HCT116 (cell line): ENCODE data around the gene ZBTB7C. TPM values are rescaled to one million over a fixed set of nuclear protein-coding genes. Genes with fewer than 3 reads are reported as not detected.

Source experiments
- ATAC-seq: fragments of 200-7000 bp; cut with Tn5 transposase; 2 replicates; pipeline ENCODE4 v1.9.1; 2020; ENCODE audit warnings: mild to moderate bottlenecking, moderate library complexity
- BruUV-seq: library from RNA; stranded (reverse); fragments of 400-500 nt; replicated peaks from 2 replicates; lab custom pipeline; 2021; lab: Mats Ljungman, UMichigan
- CTCF ChIA-PET: fragments of 300-600 bp; sonication (Branson Sonifier 250); formaldehyde crosslinking; loops from one replicate; lab custom pipeline; 2021; ENCODE audit warnings: antibody characterized with exemption; lab: Charles Lee
- POLR2A ChIA-PET: fragments of 300-600, 350-600 bp; sonication (Branson Sonifier 250); formaldehyde crosslinking; loops from one replicate; lab custom pipeline; 2021; ENCODE audit warnings: antibody characterized with exemption; lab: Charles Lee
- RAD21 ChIA-PET, 2 experiments: fragments of 300-600 bp; sonication (Branson Sonifier 250); formaldehyde crosslinking; loops; one replicate each; lab custom pipeline; 2023; ENCODE audit warnings: low total read pairs in 2 of 2; ENCODE audit not compliant: uncharacterized antibody in 2 of 2, unreplicated experiment in 2 of 2, low non-redundant PET in 1 of 2; lab: Charles Lee
- DNase-seq: peaks from one replicate; pipeline ENCODE4 v3.0.0-alpha.2; 2010; ENCODE audit warnings: low read depth, low spot score
- H2AFZ ChIP-seq: fragments of 200-600 bp; shearing (Covaris generic), sonication (generic); 2 replicates; pipeline ENCODE4 v1.6.1; 2017; ENCODE audit warnings: low read depth, mixed run types, mixed read lengths, antibody characterized with exemption, low read length; ENCODE audit not compliant: poor library complexity, severe bottlenecking
- H3K27ac ChIP-seq: 2 replicates; pipeline ENCODE4 v1.5.1; 2012; ENCODE audit warnings: low read depth, low read length
- H3K27me3 ChIP-seq: fragments of 200-600 bp; sonication (generic); 2 replicates; pipeline ENCODE4 v1.6.1; 2016; ENCODE audit warnings: mixed run types, low read length, mixed read lengths; ENCODE audit not compliant: insufficient read depth
- H3K36me3 ChIP-seq, 2 experiments: fragments of 200-500 bp in 1 of 2; fragments of 200-600 bp in 1 of 2; sonication (Bioruptor generic) in 1 of 2; sonication (generic) in 1 of 2; 2 replicates each; pipeline versions ENCODE4 v1.5.1 to v1.6.1; 2014 to 2016; ENCODE audit warnings: low read length in 2 of 2, inconsistent platforms in 1 of 2, mixed read lengths in 1 of 2, mixed run types in 1 of 2; ENCODE audit not compliant: insufficient read depth in 2 of 2, control insufficient read depth in 1 of 2
- H3K4me1 ChIP-seq, 2 experiments: fragments of 200-600 bp in 1 of 2; sonication (generic) in 1 of 2; 2 replicates each; pipeline versions ENCODE4 v1.5.1 to v1.6.1; 2012 to 2017; ENCODE audit warnings: low read length in 2 of 2, inconsistent platforms in 1 of 2, mild to moderate bottlenecking in 1 of 2, mixed read lengths in 1 of 2, mixed run types in 1 of 2, moderate library complexity in 1 of 2; ENCODE audit not compliant: insufficient read depth in 2 of 2, control insufficient read depth in 1 of 2
- H3K4me2 ChIP-seq: fragments of 200-600 bp; sonication (generic); 2 replicates; pipeline ENCODE4 v1.6.1; 2017; ENCODE audit warnings: mixed run types, low read length, mixed read lengths
- H3K4me3 ChIP-seq, 2 experiments: fragments of 200-600 bp in 1 of 2; sonication (generic) in 1 of 2; replicated peaks in 1 of 2; 2 replicates each; pipeline ENCODE4 v1.5.1; 2011 to 2016; ENCODE audit warnings: low read length in 2 of 2, control low read depth in 1 of 2, low read depth in 1 of 2, mild to moderate bottlenecking in 1 of 2, mixed read lengths in 1 of 2, mixed run types in 1 of 2
- H3K79me2 ChIP-seq: fragments of 200-600 bp; sonication (generic); 2 replicates; pipeline ENCODE4 v1.6.1; 2017; ENCODE audit warnings: mild to moderate bottlenecking, mixed run types, low read length, moderate library complexity, mixed read lengths; ENCODE audit not compliant: insufficient read depth
- H3K9ac ChIP-seq: fragments of 200-600 bp; sonication (generic); 2 replicates; pipeline ENCODE4 v1.6.1; 2016; ENCODE audit warnings: low read length, mixed read lengths
- H3K9me2 ChIP-seq: fragments of 200-600 bp; sonication (generic), shearing (Covaris generic); 2 replicates; pipeline ENCODE4 v1.6.1; 2017; ENCODE audit warnings: mixed run types, mild to moderate bottlenecking, moderate library complexity; ENCODE audit not compliant: insufficient read depth
- H3K9me3 ChIP-seq, 2 experiments: fragments of 200-500 bp in 1 of 2; fragments of 200-600 bp in 1 of 2; sonication (Bioruptor generic) in 1 of 2; sonication (generic) in 1 of 2; 2 replicates each; pipeline ENCODE4 v1.6.1; 2014 to 2017; ENCODE audit warnings: low read length in 2 of 2, mixed read lengths in 2 of 2, inconsistent platforms in 1 of 2, low read depth in 1 of 2, mild to moderate bottlenecking in 1 of 2, mixed run types in 1 of 2, moderate library complexity in 1 of 2; ENCODE audit not compliant: control insufficient read depth in 1 of 2, insufficient read depth in 1 of 2
- H4K20me1 ChIP-seq: fragments of 200-600 bp; sonication (generic), shearing (Covaris generic); 2 replicates; pipeline ENCODE4 v1.6.1; 2017; ENCODE audit warnings: mixed run types, mild to moderate bottlenecking, moderate library complexity; ENCODE audit not compliant: insufficient read depth
- CBX3 ChIP-seq: IDR thresholded peaks from 2 replicates; pipeline ENCODE4 v1.6.1; 2012; ENCODE audit warnings: low read depth
- CEBPB ChIP-seq: IDR thresholded peaks from 2 replicates; pipeline ENCODE4 v1.6.1; 2012; ENCODE audit warnings: low read depth
- EGR1 ChIP-seq: IDR thresholded peaks from 2 replicates; pipeline ENCODE4 v1.6.1; 2012; ENCODE audit warnings: low read depth
- ELF1 ChIP-seq: IDR thresholded peaks from 2 replicates; pipeline ENCODE4 v1.6.1; 2012; ENCODE audit warnings: low read depth, borderline replicate concordance
- EZH2 ChIP-seq: fragments of 200-600 bp; sonication (generic); IDR thresholded peaks from 2 replicates; pipeline ENCODE4 v1.6.1; 2017; ENCODE audit warnings: antibody characterized with exemption, mixed run types
- EZH2phosphoT487 ChIP-seq: fragments of 200-600 bp; IDR thresholded peaks from 2 replicates; pipeline ENCODE4 v1.6.1; 2018; ENCODE audit warnings: antibody characterized with exemption, borderline replicate concordance
- JUND ChIP-seq: IDR thresholded peaks from 2 replicates; pipeline ENCODE4 v1.6.1; 2012
- MAX ChIP-seq: IDR thresholded peaks from 2 replicates; pipeline ENCODE4 v1.6.1; 2012
- RAD21 ChIP-seq: IDR thresholded peaks from 2 replicates; pipeline ENCODE4 v1.6.1; 2012; ENCODE audit warnings: low read depth, mild to moderate bottlenecking
- SP1 ChIP-seq: IDR thresholded peaks from 2 replicates; pipeline ENCODE4 v1.6.1; 2012; ENCODE audit warnings: low read depth
- SRF ChIP-seq: IDR thresholded peaks from 2 replicates; pipeline ENCODE4 v1.6.1; 2012; ENCODE audit warnings: low read depth
- TCF7L2 ChIP-seq: IDR thresholded peaks from 2 replicates; pipeline ENCODE4 v1.7.0; 2011; ENCODE audit warnings: borderline replicate concordance, inconsistent platforms; ENCODE audit not compliant: insufficient read depth, insufficient read length; ENCODE audit errors: extremely low read depth
- YY1 ChIP-seq: IDR thresholded peaks from 2 replicates; pipeline ENCODE4 v1.6.1; 2011; ENCODE audit warnings: low read length, low read depth, moderate library complexity, mild to moderate bottlenecking; ENCODE audit not compliant: insufficient replicate concordance; ENCODE audit errors: extremely low read depth
- ZBTB33 ChIP-seq: IDR thresholded peaks from 2 replicates; pipeline ENCODE4 v1.6.1; 2011; ENCODE audit warnings: mild to moderate bottlenecking, low read length, moderate library complexity; ENCODE audit not compliant: insufficient replicate concordance; ENCODE audit errors: extremely low read depth
- ZFX ChIP-seq: fragments of 450-650 bp; IDR thresholded peaks from 2 replicates; pipeline ENCODE4 v1.6.1; 2017
- ZNF274 ChIP-seq: fragments of 200-500 bp; sonication (Bioruptor generic); IDR thresholded peaks from 2 replicates; pipeline ENCODE4 v1.6.1; 2014; ENCODE audit warnings: mild to moderate bottlenecking, low read depth, low read length, inconsistent platforms
- intact Hi-C: fragments of 100-400 bp; cut with micrococcal nuclease; formaldehyde crosslinking; loops from 2 replicates; pipeline ENCODE4 v1.10.0; 2022
- total RNA-seq: library from RNA; stranded (reverse); gene quantifications from one replicate; pipeline ENCODE4 v1.2.1, GENCODE V29; 2021; ENCODE audit not compliant: unreplicated experiment

ZBTB7C gene
- total RNA-seq, 1 experiment from 2014 or later = 0.37 TPM

- ChIA-PET CTCF (interaction anchor here (1.0 kb wide), 1 partner anchor 112 kb away, joined by 3 read pairs; no protein-coding TSS in a partner anchor), RAD21 (no interaction called here), POLR2A (no interaction called here)
- H3K9me2 ChIP-seq = no peaks in the 10 kb centered on the region
- intact Hi-C loops = no loop called here
- no TSS peak for BruUV-seq
- no peaks in the 10 kb centered on the region for H3K79me2 ChIP-seq
- H3K4me2 ChIP-seq = peak overlapping the region; percentile 96
- no peaks in the 10 kb centered on the region for H3K9me3 ChIP-seq
- ATAC-seq = peak; percentile 61
- H3K9ac ChIP-seq = peak overlapping the region; percentile 57
- no peaks in the 10 kb centered on the region for H3K27me3 ChIP-seq
- H3K4me1 ChIP-seq = peaks cover 17 to 18% of the 10 kb centered on the region in 2 experiments; a peak in 2 of 4 replicates
- H4K20me1 ChIP-seq = no peaks in the 10 kb centered on the region
- peak overlapping the region; percentile 52 to 69 for H3K4me3 ChIP-seq
- no peak for TF ChIP-seq SRF
- TF ChIP-seq RAD21 = no peak
- TF ChIP-seq YY1 = no peak
- TF ChIP-seq ELF1 = no peak
- no peak for DNase-seq
- H3K27ac ChIP-seq = peak overlapping the region; percentile 23; the same call in 1 of the 2 replicates
- peak overlapping the region; percentile 56 for H2AFZ ChIP-seq
- H3K36me3 ChIP-seq = no peaks in the 10 kb centered on the region
Measured at GRCh38 chr18:48136051-48136826, 272.9 kb downstream of the ZBTB7C start.

GRCh38 chr18:48135436-48135966 lies 273.7 kb downstream of the ZBTB7C start:
- Histone ChIP-seq H3K27ac (no peak overlapping the region), H3K4me1 (peaks cover 17 to 18% of the 10 kb centered on the region in 2 experiments; a peak in 2 of 4 replicates), H3K9me2 (no peaks in the 10 kb centered on the region), H3K9me3 (no peaks in the 10 kb centered on the region), H3K4me3 (0 out of 4 replicates have a peak overlapping the region, but pooled peaks of 1 of the 2 experiments have one; percentile 69), H2AFZ (no peak overlapping the region), H4K20me1 (no peaks in the 10 kb centered on the region), H3K36me3 (no peaks in the 10 kb centered on the region), H3K9ac (no peak overlapping the region), H3K79me2 (no peaks in the 10 kb centered on the region), H3K4me2 (peak overlapping the region; percentile 96), H3K27me3 (no peaks in the 10 kb centered on the region)
- BruUV-seq = no TSS peak
- ATAC-seq = no peak
- intact Hi-C loops = no loop called here
- ChIA-PET POLR2A (no interaction called here), RAD21 (no interaction called here), CTCF (interaction anchor here (1.0 kb wide), 1 partner anchor 111 kb away, joined by 3 read pairs; no protein-coding TSS in a partner anchor)
- DNase-seq = no peak
- TF ChIP-seq TCF7L2 (no peak), RAD21 (no peak), MAX (no peak), SRF (no peak), CBX3 (no peak), ZNF274 (no peak), ZFX (no peak), SP1 (no peak), CEBPB (no peak), EZH2phosphoT487 (no peak), YY1 (no peak), EGR1 (no peak), EZH2 (no peak), JUND (no peak), ZBTB33 (no peak)
